Activated CD8-positive, alpha-beta memory T cell treated with anti-CD3 and anti-CD28 coated beads for 4 hours (primary cell): ENCODE measurements around the gene MBLAC2.
A peak's percentile ranks its signal among the peaks of the same experiment; 100 is the strongest.

Experiments
- DNase-seq, 2 donors: peaks; one replicate each; pipeline ENCODE4 v3.0.0-alpha.2; 2020; ENCODE audit warnings: low read depth in 2 of 2

MBLAC2 gene

GRCh38 chr5:90474235-90475107, at the start of gene MBLAC2, which contains the start of gene POLR3G:
MBLAC2 (minus strand) TSS chr5:90474771; CDS start chr5:90474292, 479 bp downstream.
POLR3G (plus strand) TSS chr5:90474864; CDS start chr5:90485568, 10,704 bp downstream.
- DNase-seq: peak; percentile 89 to 90

GRCh38 chr5:90519081-90519480, 44.5 kb upstream of the MBLAC2 start:
- no peak for DNase-seq

GRCh38 chr5:90518661-90519060, 44.1 kb upstream of the MBLAC2 start:
- no peak for DNase-seq

- DNase-seq: no peak
These were observed 39.9 kb upstream of the MBLAC2 start for GRCh38 chr5:90514520-90514919.

- DNase-seq: no peak
These were observed 35.9 kb upstream of the MBLAC2 start for GRCh38 chr5:90510438-90510837.

GRCh38 chr5:90506221-90506620, 31.6 kb upstream of the MBLAC2 start:
- no peak for DNase-seq

GRCh38 chr5:90504743-90505142, 30.2 kb upstream of the MBLAC2 start:
- no peak for DNase-seq

- DNase-seq: no peak
These were observed 29.0 kb upstream of the MBLAC2 start for GRCh38 chr5:90503596-90503995.

GRCh38 chr5:90495146-90495545, 20.6 kb upstream of the MBLAC2 start:
- DNase-seq: no peak

- DNase-seq: no peak
These were observed 19.5 kb upstream of the MBLAC2 start for GRCh38 chr5:90494043-90494442.

GRCh38 chr5:90488791-90489190, 14.2 kb upstream of the MBLAC2 start:
- DNase-seq: no peak

- DNase-seq: no peak
These were observed 10.0 kb upstream of the MBLAC2 start for GRCh38 chr5:90484540-90484939.

GRCh38 chr5:90483206-90483605, 8.6 kb upstream of the MBLAC2 start:
- no peak for DNase-seq

- DNase-seq: no peak
These were observed 6.1 kb upstream of the MBLAC2 start for GRCh38 chr5:90480699-90481098.

- DNase-seq: no peak
These were observed 5.2 kb upstream of the MBLAC2 start for GRCh38 chr5:90479611-90480385.

GRCh38 chr5:90477621-90478215, 3.1 kb upstream of the MBLAC2 start:
- DNase-seq: no peak

GRCh38 chr5:90477073-90477472, 2.5 kb upstream of the MBLAC2 start:
- no peak for DNase-seq

- no peak for DNase-seq
These were observed 1.8 kb upstream of the MBLAC2 start for GRCh38 chr5:90476391-90476790.

- no peak for DNase-seq
These were observed 937 bp upstream of the MBLAC2 start for GRCh38 chr5:90475436-90475980.

- DNase-seq: peak in 1 of 2 donors; percentile 4
These were observed 956 bp downstream of the MBLAC2 start for GRCh38 chr5:90473396-90474234.

GRCh38 chr5:90472783-90473395, 1.7 kb downstream of the MBLAC2 start:
- no peak for DNase-seq
